K562 (cell line): ENCODE results near the gene MKRN1. TPM values are rescaled to one million over a fixed set of nuclear protein-coding genes. Genes with fewer than 3 reads are reported as not detected.

Source experiments
- ATAC-seq: fragments of 200-7000 bp; cut with Tn5 transposase; 3 replicates; pipeline ENCODE4 v1.9.1; 2020; ENCODE audit warnings: moderate library complexity
- BruUV-seq: library from RNA; stranded (reverse); fragments of 400-500 nt; replicated peaks from 2 replicates; lab custom pipeline; 2021; lab: Mats Ljungman, UMichigan
- CTCF ChIA-PET: fragments of 300-600 bp; formaldehyde crosslinking; extraction: SDS; loops from one replicate; lab custom pipeline; 2021; ENCODE audit warnings: low intra/inter-chr PET ratio; lab: Yijun Ruan, JAX
- POLR2A ChIA-PET: fragments of 300-600, 350-650 bp; sonication (Branson Sonifier 250); formaldehyde crosslinking; extraction: SDS; loops from one replicate; lab custom pipeline; 2021; ENCODE audit warnings: antibody characterized with exemption, inconsistent platforms; lab: Yijun Ruan, JAX
- DNase-seq, 4 experiments: peaks; one replicate each; pipeline versions ENCODE4 v3.0.0 to v3.0.0-alpha.2; 2011 to 2018; ENCODE audit warnings: low spot score in 3 of 4, mixed read lengths in 3 of 4; ENCODE audit errors: extremely low read depth in 1 of 4
- FAIRE-seq: peaks from 2 replicates; lab custom pipeline; 2011; peaks lifted over from hg19 to GRCh38; lab: Jason Lieb, UNC
- H2AFZ ChIP-seq: 2 replicates; pipeline ENCODE4 v1.6.0; 2011; ENCODE audit warnings: low read depth, low read length, control low read depth, inconsistent platforms
- H3K27ac ChIP-seq: fragments of 200-600 bp; 3 replicates; pipeline ENCODE4 v1.8.0; 2011; ENCODE audit warnings: low read depth, mild to moderate bottlenecking, control low read depth, inconsistent platforms, low read length, moderate library complexity, mixed read lengths; ENCODE audit errors: extremely low read depth
- H3K27me3 ChIP-seq, 2 experiments: fragments of 300-600 bp in 1 of 2; 2 replicates in 1 of 2; 3 replicates in 1 of 2; pipeline versions ENCODE4 v1.6.0 to v1.8.0; 2011; ENCODE audit warnings: inconsistent platforms in 2 of 2, low read length in 2 of 2, mild to moderate bottlenecking in 1 of 2, mixed read lengths in 1 of 2, moderate library complexity in 1 of 2; ENCODE audit not compliant: control insufficient read depth in 2 of 2, insufficient read depth in 2 of 2
- H3K36me3 ChIP-seq: fragments of 300-600 bp; 3 replicates; pipeline ENCODE4 v1.8.0; 2011; ENCODE audit warnings: mild to moderate bottlenecking, low read length, inconsistent platforms; ENCODE audit not compliant: control insufficient read depth, insufficient read depth
- H3K4me1 ChIP-seq, 2 experiments: fragments of 200-600 bp in 1 of 2; replicated peaks in 1 of 2; 2 replicates in 1 of 2; 3 replicates in 1 of 2; pipeline versions ENCODE4 v1.5.1 to v1.8.0; 2011; ENCODE audit warnings: inconsistent platforms in 2 of 2, low read length in 2 of 2, mild to moderate bottlenecking in 1 of 2, mixed read lengths in 1 of 2, moderate library complexity in 1 of 2; ENCODE audit not compliant: control insufficient read depth in 2 of 2, insufficient read depth in 2 of 2
- H3K4me2 ChIP-seq: 2 replicates; pipeline ENCODE4 v1.6.1; 2011; ENCODE audit warnings: low read length, control low read depth, inconsistent platforms, mixed read lengths; ENCODE audit not compliant: insufficient read depth
- H3K4me3 ChIP-seq: fragments of 200-600 bp; sonication (generic), shearing (Covaris generic); 2 replicates; pipeline ENCODE4 v1.5.1; 2016; ENCODE audit warnings: control low read depth, inconsistent platforms
- H3K79me2 ChIP-seq: fragments of 200-600 bp; 3 replicates; pipeline ENCODE4 v1.8.0; 2011; ENCODE audit warnings: low read length, inconsistent platforms; ENCODE audit not compliant: control insufficient read depth, insufficient read depth
- H3K9ac ChIP-seq, 2 experiments: 2 replicates each; pipeline versions ENCODE4 v1.6.0 to v1.6.1; 2011; ENCODE audit warnings: low read depth in 2 of 2, low read length in 2 of 2, control low read depth in 1 of 2, inconsistent platforms in 1 of 2, mild to moderate bottlenecking in 1 of 2, mixed read lengths in 1 of 2; ENCODE audit not compliant: insufficient read depth in 1 of 2
- H3K9me1 ChIP-seq: one replicate; pipeline ENCODE4 v1.6.0; 2011; ENCODE audit warnings: inconsistent platforms, mild to moderate bottlenecking, low read length, moderate library complexity; ENCODE audit not compliant: control insufficient read depth, insufficient read depth
- H3K9me3 ChIP-seq: replicated peaks from 2 replicates; pipeline ENCODE4 v1.5.1; 2011; ENCODE audit warnings: low read depth, low read length, inconsistent platforms; ENCODE audit not compliant: control insufficient read depth, insufficient read depth
- H4K20me1 ChIP-seq: replicated peaks from 2 replicates; pipeline ENCODE4 v1.6.1; 2011; ENCODE audit warnings: low read length, inconsistent platforms, mixed read lengths; ENCODE audit not compliant: control insufficient read depth, insufficient read depth
- ASH1L ChIP-seq: fragments of 450-650 bp; IDR thresholded peaks from 2 replicates; pipeline ENCODE4 v1.6.1; 2018; ENCODE audit warnings: borderline replicate concordance, mild to moderate bottlenecking, low read depth; ENCODE audit not compliant: partially characterized antibody
- BRD4 ChIP-seq: fragments of 200-600 bp; sonication (generic); IDR thresholded peaks from 2 replicates; pipeline ENCODE4 v1.6.1; 2017; ENCODE audit warnings: inconsistent platforms
- BRD9 ChIP-seq: fragments of 450-650 bp; IDR thresholded peaks from 2 replicates; pipeline ENCODE4 v1.6.1; 2018; ENCODE audit warnings: low read depth; ENCODE audit not compliant: partially characterized antibody
- CAMTA2 ChIP-seq: fragments of 250-450 bp; sonication (Bioruptor Pico); conservative IDR thresholded peaks from 2 replicates; pipeline ENCODE4 v1.5.1; 2022
- CREB1 ChIP-seq, 2 experiments: sonication (generic) in 1 of 2; formaldehyde crosslinking in 1 of 2; IDR thresholded peaks; 2 replicates each; pipeline versions ENCODE4 v1.6.1 to v1.8.0; 2012 to 2022; ENCODE audit warnings: inconsistent platforms in 1 of 2, mild to moderate bottlenecking in 1 of 2, missing genetic modification reagents in 1 of 2, moderate library complexity in 1 of 2
- MCM7 ChIP-seq, 2 experiments: fragments of 450-650 bp; IDR thresholded peaks; 2 replicates each; pipeline ENCODE4 v1.6.1; 2016 to 2018
- NCOA2 ChIP-seq, 2 experiments: fragments of 450-650 bp; IDR thresholded peaks; 2 replicates each; pipeline ENCODE4 v1.6.1; 2018; ENCODE audit warnings: mild to moderate bottlenecking in 2 of 2, moderate library complexity in 1 of 2; ENCODE audit not compliant: partially characterized antibody in 2 of 2
- NELFE ChIP-seq: IDR thresholded peaks from 2 replicates; pipeline ENCODE4 v1.6.1; 2011; ENCODE audit warnings: mild to moderate bottlenecking; ENCODE audit not compliant: insufficient read depth, insufficient read length
- PHB ChIP-seq: fragments of 250-450 bp; sonication (Bioruptor Pico); IDR thresholded peaks from 2 replicates; pipeline ENCODE4 v1.5.0; 2021
- RBM17 ChIP-seq: fragments of 200-400 bp; formaldehyde crosslinking; IDR thresholded peaks from 2 replicates; pipeline ENCODE4 v1.6.1; 2017; ENCODE audit warnings: low read depth, mild to moderate bottlenecking, low read length, borderline replicate concordance
- TBL1XR1 ChIP-seq, 2 experiments: IDR thresholded peaks; 2 replicates each; pipeline ENCODE4 v1.6.1; 2012; ENCODE audit warnings: improper control_type of control experiment in 2 of 2, low read length in 2 of 2, mild to moderate bottlenecking in 1 of 2
- TFAM ChIP-seq: fragments of 250-450 bp; sonication (Bioruptor Pico); conservative IDR thresholded peaks from 2 replicates; pipeline ENCODE4 v1.5.0; 2021; ENCODE audit warnings: mild to moderate bottlenecking, moderate library complexity
- ZNF324 ChIP-seq: fragments of 250-450 bp; sonication (Bioruptor Pico); IDR thresholded peaks from 2 replicates; pipeline ENCODE4 v1.4.0; 2020; ENCODE audit warnings: mild to moderate bottlenecking
- ZNF507 ChIP-seq: conservative IDR thresholded peaks from 2 replicates; pipeline ENCODE4 v1.6.1; 2017; ENCODE audit warnings: missing genetic modification characterization, missing compliant biosample characterization
- ZNF561 ChIP-seq: fragments of 450-650 bp; formaldehyde crosslinking; conservative IDR thresholded peaks from 2 replicates; pipeline ENCODE4 v1.4.0; 2020; ENCODE audit warnings: mild to moderate bottlenecking, moderate library complexity
- WGBS: fragments of 100-300 bp; shearing (Covaris generic); methylation state at CpG from one replicate; pipeline ENCODE4 v1.1.6; 2016; ENCODE audit warnings: low coverage, mixed read lengths; ENCODE audit not compliant: insufficient coverage; ENCODE audit errors: missing lambda C conversion rate; 5-methylcytosine and 5-hydroxymethylcytosine counted together
- in situ Hi-C: fragments of 300-500 bp; cut with MboI; formaldehyde crosslinking; loops from 4 replicates; pipeline ENCODE4 v1.15.0; 2018; ENCODE audit warnings: inconsistent platforms, mixed read lengths
- intact Hi-C: fragments of 100-400 bp; cut with micrococcal nuclease; formaldehyde crosslinking; loops from 2 replicates; pipeline ENCODE4 v1.14.2; 2022
- polyA plus RNA-seq, 8 experiments: library from polyadenylated mRNA; depleted of rRNA in 4 of 8; stranded (reverse) in 5 of 8; unstranded in 3 of 8; fragments of >200 nt; fragmentation: Nextera tagmentation in 2 of 8; fragmentation: Illumina TruSeq in 1 of 8; extraction: Ambion mirVana in 2 of 8; extraction: Trizol in 1 of 8; gene quantifications; 2 replicates each; pipeline versions ENCODE4 v1.2.1 to v1.2.3, GENCODE V29; 2011 to 2014; ENCODE audit warnings: inconsistent platforms in 1 of 8, missing spikeins in 1 of 8
- total RNA-seq, 7 experiments: library from RNA; depleted of rRNA in 6 of 7; stranded (reverse); fragments of >200 nt in 6 of 7; fragmentation: Illumina TruSeq in 2 of 7; extraction: Trizol in 2 of 7; gene quantifications; 2 replicates each; pipeline versions ENCODE4 v1.2.1 to v1.2.3, GENCODE V29; 2011 to 2021; ENCODE audit warnings: low replicate concordance in 1 of 7
- TF ChIP-seq, protein P1 (sequence below): fragments of 250-450 bp; sonication (Bioruptor Pico); IDR thresholded peaks from 2 replicates; pipeline ENCODE4 v1.9.0; 2021; ENCODE audit warnings: mild to moderate bottlenecking
- TF ChIP-seq, protein P2 (sequence below): sonication (generic); formaldehyde crosslinking; IDR thresholded peaks from 2 replicates; pipeline ENCODE4 v1.8.0; 2023; ENCODE audit warnings: missing genetic modification reagents, mild to moderate bottlenecking, borderline replicate concordance

MKRN1 gene
- total and polyA plus RNA-seq, 9 of the 15 experiments (the other 6 are each of a cell fraction or from before 2014, with no cell fraction given): 30.5 to 90.3 (median 76.0) TPM

- no peak for TF ChIP-seq CREB1 (IDR thresholded peaks at IDR 0.05)
- no peak for TF ChIP-seq CREB1 (CRISPR knock-in tag; IDR thresholded peaks at IDR 0.05)
- no peak for TF ChIP-seq NCOA2 (IDR thresholded peaks at IDR 0.05; ENCODE audit: partially characterized antibody in 2 of 2)
- TF ChIP-seq ZNF561 (CRISPR knock-in tag): no peak
- TF ChIP-seq PHB (CRISPR knock-in tag): no peak
- no peak for TF ChIP-seq ZNF324 (CRISPR knock-in tag)
- no peak for TF ChIP-seq ASH1L
- no peak for TF ChIP-seq ZNF507 (tag)
- TF ChIP-seq BRD9: no peak
- no peak for TF ChIP-seq RBM17
- TF ChIP-seq, all 486 proteins: peak for 0
Measured at GRCh38 chr7:140417456-140418155, 61.7 kb downstream of the MKRN1 start (continued).

DNA sequence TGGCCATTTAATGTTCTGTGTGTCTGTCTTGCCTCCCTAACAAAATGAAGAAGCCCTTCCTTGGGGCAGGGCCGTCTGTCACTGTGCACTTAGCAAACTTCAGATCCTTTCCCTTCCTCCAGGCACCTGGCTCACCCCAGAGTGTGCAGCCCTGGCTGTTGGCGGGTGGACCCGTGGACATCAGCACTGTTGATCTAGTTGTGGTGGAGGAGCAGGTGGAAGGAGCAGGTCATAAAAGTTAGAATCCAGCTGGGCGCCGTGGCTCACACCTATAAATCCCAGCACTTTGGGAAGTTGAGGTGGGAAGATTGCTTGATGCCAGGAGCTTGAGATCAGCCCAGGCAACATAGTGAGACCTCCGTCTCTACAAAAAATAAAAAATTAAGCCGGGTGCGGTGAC is 62.7 kb downstream of the MKRN1 start:
- in situ Hi-C loops: no loop called here
- POLR2A ChIA-PET: interaction anchor here (0.5 to 1.4 kb wide), 5 partner anchors 10 to 175 kb away, joined by 3 to 5 read pairs (median 3); partner anchors contain the start of gene SLC37A3
- no peaks in the 10 kb centered on the region for H3K9me1 ChIP-seq
- TF ChIP-seq, protein P1, sequence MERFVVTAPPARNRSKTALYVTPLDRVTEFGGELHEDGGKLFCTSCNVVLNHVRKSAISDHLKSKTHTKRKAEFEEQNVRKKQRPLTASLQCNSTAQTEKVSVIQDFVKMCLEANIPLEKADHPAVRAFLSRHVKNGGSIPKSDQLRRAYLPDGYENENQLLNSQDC (CRISPR knock-in tag): no peak
- TF ChIP-seq MCM7 (IDR thresholded peaks at IDR 0.05): no peak
- no peak for TF ChIP-seq NELFE
- no peak for TF ChIP-seq CAMTA2 (CRISPR knock-in tag)
- TF ChIP-seq BRD4: no peak
- TF ChIP-seq, protein P2, sequence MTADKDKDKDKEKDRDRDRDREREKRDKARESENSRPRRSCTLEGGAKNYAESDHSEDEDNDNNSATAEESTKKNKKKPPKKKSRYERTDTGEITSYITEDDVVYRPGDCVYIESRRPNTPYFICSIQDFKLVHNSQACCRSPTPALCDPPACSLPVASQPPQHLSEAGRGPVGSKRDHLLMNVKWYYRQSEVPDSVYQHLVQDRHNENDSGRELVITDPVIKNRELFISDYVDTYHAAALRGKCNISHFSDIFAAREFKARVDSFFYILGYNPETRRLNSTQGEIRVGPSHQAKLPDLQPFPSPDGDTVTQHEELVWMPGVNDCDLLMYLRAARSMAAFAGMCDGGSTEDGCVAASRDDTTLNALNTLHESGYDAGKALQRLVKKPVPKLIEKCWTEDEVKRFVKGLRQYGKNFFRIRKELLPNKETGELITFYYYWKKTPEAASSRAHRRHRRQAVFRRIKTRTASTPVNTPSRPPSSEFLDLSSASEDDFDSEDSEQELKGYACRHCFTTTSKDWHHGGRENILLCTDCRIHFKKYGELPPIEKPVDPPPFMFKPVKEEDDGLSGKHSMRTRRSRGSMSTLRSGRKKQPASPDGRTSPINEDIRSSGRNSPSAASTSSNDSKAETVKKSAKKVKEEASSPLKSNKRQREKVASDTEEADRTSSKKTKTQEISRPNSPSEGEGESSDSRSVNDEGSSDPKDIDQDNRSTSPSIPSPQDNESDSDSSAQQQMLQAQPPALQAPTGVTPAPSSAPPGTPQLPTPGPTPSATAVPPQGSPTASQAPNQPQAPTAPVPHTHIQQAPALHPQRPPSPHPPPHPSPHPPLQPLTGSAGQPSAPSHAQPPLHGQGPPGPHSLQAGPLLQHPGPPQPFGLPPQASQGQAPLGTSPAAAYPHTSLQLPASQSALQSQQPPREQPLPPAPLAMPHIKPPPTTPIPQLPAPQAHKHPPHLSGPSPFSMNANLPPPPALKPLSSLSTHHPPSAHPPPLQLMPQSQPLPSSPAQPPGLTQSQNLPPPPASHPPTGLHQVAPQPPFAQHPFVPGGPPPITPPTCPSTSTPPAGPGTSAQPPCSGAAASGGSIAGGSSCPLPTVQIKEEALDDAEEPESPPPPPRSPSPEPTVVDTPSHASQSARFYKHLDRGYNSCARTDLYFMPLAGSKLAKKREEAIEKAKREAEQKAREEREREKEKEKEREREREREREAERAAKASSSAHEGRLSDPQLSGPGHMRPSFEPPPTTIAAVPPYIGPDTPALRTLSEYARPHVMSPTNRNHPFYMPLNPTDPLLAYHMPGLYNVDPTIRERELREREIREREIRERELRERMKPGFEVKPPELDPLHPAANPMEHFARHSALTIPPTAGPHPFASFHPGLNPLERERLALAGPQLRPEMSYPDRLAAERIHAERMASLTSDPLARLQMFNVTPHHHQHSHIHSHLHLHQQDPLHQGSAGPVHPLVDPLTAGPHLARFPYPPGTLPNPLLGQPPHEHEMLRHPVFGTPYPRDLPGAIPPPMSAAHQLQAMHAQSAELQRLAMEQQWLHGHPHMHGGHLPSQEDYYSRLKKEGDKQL (CRISPR knock-in tag): no peak
- no peak for TF ChIP-seq TBL1XR1 (IDR thresholded peaks at IDR 0.05; ENCODE audit: low read length in 2 of 2)
- no peak for TF ChIP-seq TFAM (CRISPR knock-in tag)

More for the DNA sequence above, 62.7 kb downstream of the MKRN1 start:
- Histone ChIP-seq H3K36me3 (no peaks in the 10 kb centered on the region), H3K79me2 (no peaks in the 10 kb centered on the region), H3K27ac (no peak overlapping the region), H3K9me3 (no peaks in the 10 kb centered on the region), H3K27me3 (peaks cover 26 to 66% of the 10 kb centered on the region in 2 experiments; a peak in 4 of 5 replicates), H2AFZ (no peak overlapping the region), H4K20me1 (0 out of 2 replicates have a peak, but pooled peaks cover 3% of the 10 kb centered on the region), H3K4me2 (no peak overlapping the region), H3K9ac (no peak overlapping the region), H3K4me1 (peaks cover 0 to 8% of the 10 kb centered on the region in 2 experiments; a peak in 2 of 5 replicates), H3K4me3 (no peak overlapping the region)
- CTCF ChIA-PET: no interaction called here
- intact Hi-C loops: no loop called here
- 5% methylated on average over 8 of the region's 8 CpGs for WGBS
- peak; percentile 33; the same call in 1 of the 3 replicates for ATAC-seq
- DNase-seq: peak in 2 of 4 experiments; percentile 10 to 12
- no peak for FAIRE-seq
- no TSS peak for BruUV-seq
